Fibroblast of the aortic adventitia (primary cell): ENCODE measurements around the gene ZNF330. TPM values are rescaled to one million over a fixed set of nuclear protein-coding genes. Genes with fewer than 3 reads are reported as not detected.
"Not testable (repeated sequence)": the region's sequence is repeated elsewhere in the genome, so short reads cannot be mapped to it uniquely, and the experiment has no call there.

Experiments used
- DNase-seq: peaks from one replicate; pipeline ENCODE4 v3.0.0-alpha.2; 2010; ENCODE audit warnings: low read depth
- H3K4me3 ChIP-seq: 2 replicates; pipeline ENCODE4 v1.5.1; 2011; ENCODE audit warnings: low read depth, mild to moderate bottlenecking, control low read depth, low read length, moderate library complexity
- CTCF ChIP-seq: IDR thresholded peaks from 2 replicates; pipeline ENCODE4 v1.5.1; 2011; ENCODE audit warnings: mild to moderate bottlenecking, low read length, control low read depth, inconsistent platforms; ENCODE audit not compliant: insufficient read depth
- total RNA-seq: library from RNA; depleted of rRNA; stranded (reverse); fragments of >200 nt; gene quantifications from 2 replicates; pipeline ENCODE4 v1.2.3, GENCODE V29; 2012; ENCODE audit warnings: low replicate concordance

The ZNF330 gene
- total RNA-seq, result 21.2 and 90.1 TPM in 2 replicates

- TF ChIP-seq CTCF, result peak; percentile 15
- H3K4me3 ChIP-seq, result peak within 1 kb of the TSS; percentile 92
- peak; percentile 94 for DNase-seq
These were observed at the start of gene ZNF330 for GRCh38 chr4:141220691-141221659. Gene ZNF330 (plus strand): TSS chr4:141220895. CDS start chr4:141222372, 1,477 bp downstream.

- no peak overlapping the region for H3K4me3 ChIP-seq
- DNase-seq, result no peak
- no peak for TF ChIP-seq CTCF
These were observed 46.2 kb upstream of the ZNF330 start for GRCh38 chr4:141174457-141174856.

- H3K4me3 ChIP-seq, result no peak overlapping the region
- no peak for TF ChIP-seq CTCF
- no peak for DNase-seq
These were observed 43.5 kb upstream of the ZNF330 start for GRCh38 chr4:141177171-141177570.

- no peak for DNase-seq
- no peak overlapping the region for H3K4me3 ChIP-seq
- no peak for TF ChIP-seq CTCF
These were observed 41.0 kb upstream of the ZNF330 start for GRCh38 chr4:141179474-141180373.

- no peak overlapping the region for H3K4me3 ChIP-seq
- DNase-seq, result no peak
- TF ChIP-seq CTCF, result no peak
These were observed 39.5 kb upstream of the ZNF330 start for GRCh38 chr4:141180991-141181761.

GRCh38 chr4:141183491-141183890 is 37.2 kb upstream of the ZNF330 start:
- H3K4me3 ChIP-seq, DNase-seq: not testable (repeated sequence)
